K562 (cell line): ENCODE data around the gene ABHD1. TPM values are rescaled to one million over a fixed set of nuclear protein-coding genes. Genes with fewer than 3 reads are reported as not detected.
A peak's percentile ranks its signal among the peaks of the same experiment; 100 is the strongest.

Source experiments
- ATAC-seq: fragments of 200-7000 bp; cut with Tn5 transposase; 3 replicates; pipeline ENCODE4 v1.9.1; 2020; ENCODE audit warnings: moderate library complexity
- BruUV-seq: library from RNA; stranded (reverse); fragments of 400-500 nt; replicated peaks from 2 replicates; lab custom pipeline; 2021; lab: Mats Ljungman, UMichigan
- CTCF ChIA-PET: fragments of 300-600 bp; formaldehyde crosslinking; extraction: SDS; loops from one replicate; lab custom pipeline; 2021; ENCODE audit warnings: low intra/inter-chr PET ratio; lab: Yijun Ruan, JAX
- POLR2A ChIA-PET: fragments of 300-600, 350-650 bp; sonication (Branson Sonifier 250); formaldehyde crosslinking; extraction: SDS; loops from one replicate; lab custom pipeline; 2021; ENCODE audit warnings: antibody characterized with exemption, inconsistent platforms; lab: Yijun Ruan, JAX
- DNase-seq, 4 experiments: peaks; one replicate each; pipeline versions ENCODE4 v3.0.0 to v3.0.0-alpha.2; 2011 to 2018; ENCODE audit warnings: low spot score in 3 of 4, mixed read lengths in 3 of 4; ENCODE audit errors: extremely low read depth in 1 of 4
- FAIRE-seq: peaks from 2 replicates; lab custom pipeline; 2011; peaks lifted over from hg19 to GRCh38; lab: Jason Lieb, UNC
- H2AFZ ChIP-seq: 2 replicates; pipeline ENCODE4 v1.6.0; 2011; ENCODE audit warnings: low read depth, low read length, control low read depth, inconsistent platforms
- H3K27ac ChIP-seq: fragments of 200-600 bp; 3 replicates; pipeline ENCODE4 v1.8.0; 2011; ENCODE audit warnings: low read depth, mild to moderate bottlenecking, control low read depth, inconsistent platforms, low read length, moderate library complexity, mixed read lengths; ENCODE audit errors: extremely low read depth
- H3K27me3 ChIP-seq, 2 experiments: fragments of 300-600 bp in 1 of 2; 2 replicates in 1 of 2; 3 replicates in 1 of 2; pipeline versions ENCODE4 v1.6.0 to v1.8.0; 2011; ENCODE audit warnings: inconsistent platforms in 2 of 2, low read length in 2 of 2, mild to moderate bottlenecking in 1 of 2, mixed read lengths in 1 of 2, moderate library complexity in 1 of 2; ENCODE audit not compliant: control insufficient read depth in 2 of 2, insufficient read depth in 2 of 2
- H3K36me3 ChIP-seq: fragments of 300-600 bp; 3 replicates; pipeline ENCODE4 v1.8.0; 2011; ENCODE audit warnings: mild to moderate bottlenecking, low read length, inconsistent platforms; ENCODE audit not compliant: control insufficient read depth, insufficient read depth
- H3K4me1 ChIP-seq, 2 experiments: fragments of 200-600 bp in 1 of 2; replicated peaks in 1 of 2; 2 replicates in 1 of 2; 3 replicates in 1 of 2; pipeline versions ENCODE4 v1.5.1 to v1.8.0; 2011; ENCODE audit warnings: inconsistent platforms in 2 of 2, low read length in 2 of 2, mild to moderate bottlenecking in 1 of 2, mixed read lengths in 1 of 2, moderate library complexity in 1 of 2; ENCODE audit not compliant: control insufficient read depth in 2 of 2, insufficient read depth in 2 of 2
- H3K4me2 ChIP-seq: 2 replicates; pipeline ENCODE4 v1.6.1; 2011; ENCODE audit warnings: low read length, control low read depth, inconsistent platforms, mixed read lengths; ENCODE audit not compliant: insufficient read depth
- H3K4me3 ChIP-seq: fragments of 200-600 bp; sonication (generic), shearing (Covaris generic); 2 replicates; pipeline ENCODE4 v1.5.1; 2016; ENCODE audit warnings: control low read depth, inconsistent platforms
- H3K79me2 ChIP-seq: fragments of 200-600 bp; 3 replicates; pipeline ENCODE4 v1.8.0; 2011; ENCODE audit warnings: low read length, inconsistent platforms; ENCODE audit not compliant: control insufficient read depth, insufficient read depth
- H3K9ac ChIP-seq, 2 experiments: 2 replicates each; pipeline versions ENCODE4 v1.6.0 to v1.6.1; 2011; ENCODE audit warnings: low read depth in 2 of 2, low read length in 2 of 2, control low read depth in 1 of 2, inconsistent platforms in 1 of 2, mild to moderate bottlenecking in 1 of 2, mixed read lengths in 1 of 2; ENCODE audit not compliant: insufficient read depth in 1 of 2
- H3K9me1 ChIP-seq: one replicate; pipeline ENCODE4 v1.6.0; 2011; ENCODE audit warnings: inconsistent platforms, mild to moderate bottlenecking, low read length, moderate library complexity; ENCODE audit not compliant: control insufficient read depth, insufficient read depth
- H3K9me3 ChIP-seq: replicated peaks from 2 replicates; pipeline ENCODE4 v1.5.1; 2011; ENCODE audit warnings: low read depth, low read length, inconsistent platforms; ENCODE audit not compliant: control insufficient read depth, insufficient read depth
- H4K20me1 ChIP-seq: replicated peaks from 2 replicates; pipeline ENCODE4 v1.6.1; 2011; ENCODE audit warnings: low read length, inconsistent platforms, mixed read lengths; ENCODE audit not compliant: control insufficient read depth, insufficient read depth
- BRF2 ChIP-seq: IDR thresholded peaks from 3 replicates; pipeline ENCODE4 v1.6.1; 2011; ENCODE audit warnings: borderline replicate concordance, mild to moderate bottlenecking; ENCODE audit not compliant: insufficient read length, insufficient read depth
- CCNT2 ChIP-seq: IDR thresholded peaks from 2 replicates; pipeline ENCODE4 v1.6.1; 2011; ENCODE audit warnings: borderline replicate concordance, low read depth, mild to moderate bottlenecking, moderate library complexity, mixed read lengths, low read length; ENCODE audit not compliant: insufficient read length; ENCODE audit errors: extremely low read depth
- CTCF ChIP-seq, 3 experiments: IDR thresholded peaks in 2 of 3; conservative IDR thresholded peaks in 1 of 3; 2 replicates each; pipeline ENCODE4 v1.5.1; 2011 to 2012; ENCODE audit warnings: low read length in 3 of 3, mild to moderate bottlenecking in 3 of 3, control low read depth in 2 of 3, improper control_type of control experiment in 1 of 3, inconsistent platforms in 1 of 3, low read depth in 1 of 3, mixed read lengths in 1 of 3, moderate library complexity in 1 of 3; ENCODE audit not compliant: insufficient read depth in 2 of 3
- EP400 ChIP-seq: fragments of 450-650 bp; IDR thresholded peaks from 2 replicates; pipeline ENCODE4 v1.6.1; 2017; ENCODE audit warnings: antibody characterized with exemption, mild to moderate bottlenecking, moderate library complexity
- MBD1 ChIP-seq: fragments of 250-450 bp; sonication (Bioruptor Pico); IDR thresholded peaks from 2 replicates; pipeline ENCODE4 v1.8.0; 2022; ENCODE audit warnings: inconsistent platforms
- SIN3A ChIP-seq, 2 experiments: fragments of 150-350 bp in 1 of 2; IDR thresholded peaks; 2 replicates each; pipeline ENCODE4 v1.6.1; 2011 to 2016; ENCODE audit warnings: borderline replicate concordance in 2 of 2, low read depth in 2 of 2, low read length in 2 of 2, mild to moderate bottlenecking in 2 of 2, moderate library complexity in 2 of 2; ENCODE audit not compliant: control insufficient read depth in 1 of 2
- ZNF165 ChIP-seq: fragments of 250-450 bp; sonication (Bioruptor Pico); IDR thresholded peaks from 2 replicates; pipeline ENCODE4 v1.4.0; 2020; ENCODE audit warnings: borderline replicate concordance
- ZSCAN32 ChIP-seq: fragments of 450-650 bp; formaldehyde crosslinking; IDR thresholded peaks from 2 replicates; pipeline ENCODE4 v1.4.0; 2020; ENCODE audit warnings: mild to moderate bottlenecking, moderate library complexity
- WGBS: fragments of 100-300 bp; shearing (Covaris generic); methylation state at CpG from one replicate; pipeline ENCODE4 v1.1.6; 2016; ENCODE audit warnings: low coverage, mixed read lengths; ENCODE audit not compliant: insufficient coverage; ENCODE audit errors: missing lambda C conversion rate; 5-methylcytosine and 5-hydroxymethylcytosine counted together
- in situ Hi-C: fragments of 300-500 bp; cut with MboI; formaldehyde crosslinking; loops from 4 replicates; pipeline ENCODE4 v1.15.0; 2018; ENCODE audit warnings: inconsistent platforms, mixed read lengths
- intact Hi-C: fragments of 100-400 bp; cut with micrococcal nuclease; formaldehyde crosslinking; loops from 2 replicates; pipeline ENCODE4 v1.14.2; 2022
- polyA plus RNA-seq, 8 experiments: library from polyadenylated mRNA; depleted of rRNA in 4 of 8; stranded (reverse) in 5 of 8; unstranded in 3 of 8; fragments of >200 nt; fragmentation: Nextera tagmentation in 2 of 8; fragmentation: Illumina TruSeq in 1 of 8; extraction: Ambion mirVana in 2 of 8; extraction: Trizol in 1 of 8; gene quantifications; 2 replicates each; pipeline versions ENCODE4 v1.2.1 to v1.2.3, GENCODE V29; 2011 to 2014; ENCODE audit warnings: inconsistent platforms in 1 of 8, missing spikeins in 1 of 8
- total RNA-seq, 7 experiments: library from RNA; depleted of rRNA in 6 of 7; stranded (reverse); fragments of >200 nt in 6 of 7; fragmentation: Illumina TruSeq in 2 of 7; extraction: Trizol in 2 of 7; gene quantifications; 2 replicates each; pipeline versions ENCODE4 v1.2.1 to v1.2.3, GENCODE V29; 2011 to 2021; ENCODE audit warnings: low replicate concordance in 1 of 7

The ABHD1 gene
- total and polyA plus RNA-seq, 9 of the 15 experiments (the other 6 are each of a cell fraction or from before 2014, with no cell fraction given): 0.10 to 0.16 (median 0.11) TPM; not detected in 5

GRCh38 chr2:27086090-27086723 is 37.4 kb upstream of the ABHD1 start:
- peak; percentile 90 for ATAC-seq
- Histone ChIP-seq H3K4me1 (peaks cover 49 to 66% of the 10 kb centered on the region in 2 experiments), H2AFZ (peak overlapping the region; percentile 56), H4K20me1 (no peaks in the 10 kb centered on the region), H3K4me3 (peak overlapping the region; percentile 57), H3K9me3 (no peaks in the 10 kb centered on the region), H3K27ac (peak overlapping the region; percentile 85), H3K9ac (peak overlapping the region; percentile 81 to 95), H3K4me2 (peak overlapping the region; percentile 69), H3K9me1 (no peaks in the 10 kb centered on the region), H3K79me2 (peaks cover 10% of the 10 kb centered on the region; the same call in 1 of the 3 replicates), H3K36me3 (no peaks in the 10 kb centered on the region), H3K27me3 (no peaks in the 10 kb centered on the region)
- 2% methylated on average over 39 of the region's 81 CpGs for WGBS
- peak; percentile 96 to 97 (median 96) for DNase-seq
- no TSS peak for BruUV-seq
- FAIRE-seq: peak; percentile 66
- intact Hi-C loops: loop anchor here (1.0 kb wide), 1 partner anchor 66 kb away; no protein-coding TSS in a partner anchor
- POLR2A ChIA-PET: interaction anchor here (0.6 to 1.7 kb wide), 7 partner anchors 8 to 293 kb away, joined by 3 to 5 read pairs (median 4); no protein-coding TSS in a partner anchor
- in situ Hi-C loops: loop anchor here (5.0 kb wide), 1 partner anchor 124 kb away; no protein-coding TSS in a partner anchor
- CTCF ChIA-PET: interaction anchor here (0.9 to 2.5 kb wide), 6 partner anchors 34 to 218 kb away, joined by 3 to 22 read pairs (median 4); no protein-coding TSS in a partner anchor
- peak in 1 of 2 experiments; percentile 72; a peak in 2 of 4 replicates for TF ChIP-seq SIN3A (IDR thresholded peaks at IDR 0.05; ENCODE audit: borderline replicate concordance in 2 of 2, control insufficient read depth in 1 of 2, low read depth in 2 of 2, low read length in 2 of 2)
- TF ChIP-seq CTCF (IDR thresholded peaks at IDR 0.05 in 2 of 3, conservative IDR thresholded peaks at IDR 0.05 in 1 of 3; ENCODE audit: insufficient read depth in 2 of 3, low read depth in 1 of 3, low read length in 3 of 3): peak; percentile 62 to 89 (median 88)
- TF ChIP-seq ZNF165 (CRISPR knock-in tag): no peak
- peak; percentile 94 for TF ChIP-seq CCNT2
- 0 out of 2 replicates have a peak, but pooled peaks have one; percentile 54 for TF ChIP-seq MBD1 (CRISPR knock-in tag)
- peak; percentile 61 for TF ChIP-seq EP400
- TF ChIP-seq BRF2: no peak
- TF ChIP-seq ZSCAN32 (CRISPR knock-in tag): no peak
